Astrocyte (in vitro differentiated cells and primary cell): ENCODE results near the gene ENTREP1.

Experiments
- CTCF ChIP-seq: IDR thresholded peaks from 2 replicates; pipeline ENCODE4 v1.5.1; 2011; ENCODE audit warnings: low read depth, mild to moderate bottlenecking, inconsistent platforms, low read length, moderate library complexity; ENCODE audit not compliant: insufficient read depth
- EZH2 ChIP-seq: IDR thresholded peaks from 2 replicates; pipeline ENCODE4 v1.6.1; 2012; ENCODE audit warnings: mild to moderate bottlenecking, low read length, inconsistent platforms; ENCODE audit not compliant: insufficient read depth

GRCh38 chr9:69388596-69388995 is 63.6 kb downstream of the ENTREP1 start:
- no peak for TF ChIP-seq EZH2
- TF ChIP-seq CTCF: no peak
